SU-DHL-6 (cell line): ENCODE data around the gene PRR18.

ENCODE experiments used
- H2AFZ ChIP-seq: fragments of 200-600 bp; sonication (generic); 2 replicates; pipeline ENCODE4 v1.6.1; 2014; ENCODE audit warnings: low read depth, mild to moderate bottlenecking, moderate library complexity, mixed read lengths, antibody characterized with exemption, low read length; ENCODE audit not compliant: severe bottlenecking
- H3F3A ChIP-seq: fragments of 200-600 bp; shearing (Covaris generic); 2 replicates; pipeline ENCODE4 v1.6.0; 2016; ENCODE audit warnings: antibody characterized with exemption, mild to moderate bottlenecking; ENCODE audit not compliant: insufficient read depth
- H3K27ac ChIP-seq: fragments of 200-600 bp; sonication (generic); 2 replicates; pipeline ENCODE4 v1.5.1; 2016; ENCODE audit warnings: low read depth, mild to moderate bottlenecking, low read length, moderate library complexity, mixed read lengths
- H3K27me3 ChIP-seq: fragments of 200-600 bp; sonication (generic), shearing (Covaris generic); 2 replicates; pipeline ENCODE4 v1.6.0; 2014; ENCODE audit warnings: mild to moderate bottlenecking, low read length
- H3K36me3 ChIP-seq: fragments of 200-600 bp; sonication (generic); 2 replicates; pipeline ENCODE4 v1.6.1; 2014; ENCODE audit warnings: mild to moderate bottlenecking, low read length, mixed read lengths
- H3K4me2 ChIP-seq: fragments of 300-600, 200-600 bp; shearing (Covaris generic), sonication (generic); 2 replicates; pipeline ENCODE4 v1.6.0; 2014; ENCODE audit warnings: low read length, low read depth, mild to moderate bottlenecking; ENCODE audit not compliant: poor library complexity, severe bottlenecking
- H3K4me3 ChIP-seq: fragments of 200-600 bp; sonication (generic); 2 replicates; pipeline ENCODE4 v1.5.1; 2014; ENCODE audit warnings: antibody characterized with exemption, low read length, mild to moderate bottlenecking, mixed read lengths; ENCODE audit not compliant: insufficient read depth, poor library complexity, severe bottlenecking
- H3K79me2 ChIP-seq: fragments of 200-600 bp; sonication (generic); 2 replicates; pipeline ENCODE4 v1.6.1; 2014; ENCODE audit warnings: mild to moderate bottlenecking, low read length, moderate library complexity; ENCODE audit not compliant: insufficient read depth
- H3K9ac ChIP-seq: fragments of 200-600 bp; sonication (generic); 2 replicates; pipeline ENCODE4 v1.7.0; 2014; ENCODE audit warnings: mild to moderate bottlenecking, low read length
- H3K9me2 ChIP-seq: fragments of 200-600 bp; sonication (generic); replicated peaks from 2 replicates; pipeline ENCODE4 v1.6.1; 2014; ENCODE audit warnings: low read length; ENCODE audit not compliant: insufficient read depth
- H3K9me3 ChIP-seq: fragments of 200-600 bp; sonication (generic); 2 replicates; pipeline ENCODE4 v1.6.1; 2014; ENCODE audit warnings: low read length, mixed read lengths; ENCODE audit not compliant: insufficient read depth
- H4K20me1 ChIP-seq: fragments of 200-600 bp; sonication (generic); 2 replicates; pipeline ENCODE4 v1.6.1; 2014; ENCODE audit warnings: low read depth, mild to moderate bottlenecking, antibody characterized with exemption, low read length, moderate library complexity, mixed read lengths
- EZH2phosphoT487 ChIP-seq: fragments of 200-600 bp; sonication (generic), shearing (Covaris generic); conservative IDR thresholded peaks from 2 replicates; pipeline ENCODE4 v1.6.1; 2018; ENCODE audit warnings: mild to moderate bottlenecking, antibody characterized with exemption, low read length, moderate library complexity, mixed read lengths
- TF ChIP-seq, protein P1 (sequence below): fragments of 200-600 bp; sonication (generic); IDR thresholded peaks from one replicate; pipeline ENCODE4 v1.5.1; 2017; ENCODE audit warnings: antibody characterized with exemption, mild to moderate bottlenecking, low read length, moderate library complexity; ENCODE audit not compliant: insufficient read depth, poor library complexity, severe bottlenecking

PRR18 gene

DNA sequence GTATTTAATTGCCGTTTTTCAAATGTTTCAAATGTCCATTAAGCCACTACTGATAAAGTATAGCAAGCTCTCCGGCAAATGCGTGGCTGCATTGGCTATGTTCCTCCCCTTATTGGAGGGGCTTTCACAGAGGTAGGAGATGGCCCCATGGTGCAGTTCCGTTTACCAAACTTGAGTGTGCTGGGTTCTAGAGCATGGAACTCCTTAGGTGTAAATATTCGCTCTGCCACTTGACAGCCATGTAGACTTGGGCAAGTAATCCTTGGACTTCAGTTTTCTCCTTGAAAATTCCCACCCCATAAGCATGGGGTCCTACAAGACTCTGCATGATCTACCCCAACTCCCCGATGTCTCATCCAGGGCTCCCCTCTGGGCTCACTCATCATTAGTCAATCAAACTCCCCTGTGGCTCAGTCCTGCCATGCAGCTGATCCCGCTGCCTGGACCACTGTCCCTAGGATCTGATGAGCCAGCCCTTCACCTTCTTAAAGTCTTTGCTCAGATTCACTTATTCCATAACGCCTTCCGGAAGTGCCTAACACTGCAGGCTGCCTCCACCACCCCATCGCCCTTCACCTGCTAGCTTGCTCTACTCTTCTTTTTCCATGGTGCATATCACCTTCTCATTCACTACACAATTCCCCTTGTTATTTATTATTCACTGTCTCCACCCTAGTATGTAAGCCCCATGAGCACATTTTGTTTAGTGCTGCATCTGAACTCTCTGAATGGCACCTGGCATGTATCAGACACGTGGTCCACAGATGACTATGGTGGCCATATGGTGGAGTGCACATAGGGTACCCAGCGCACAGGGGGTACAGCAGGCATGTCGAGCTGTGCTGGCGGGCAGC lies 18.8 kb downstream of the PRR18 start:
- Histone ChIP-seq H3K27ac (no peak overlapping the region), H3K9me2 (no peaks in the 10 kb centered on the region), H3K4me3 (no peak overlapping the region), H2AFZ (no peak overlapping the region), H3F3A (no peaks in the 10 kb centered on the region), H3K9ac (no peak overlapping the region), H3K36me3 (no peaks in the 10 kb centered on the region), H3K79me2 (no peaks in the 10 kb centered on the region), H4K20me1 (no peaks in the 10 kb centered on the region), H3K4me2 (no peak overlapping the region), H3K27me3 (no peaks in the 10 kb centered on the region), H3K9me3 (no peaks in the 10 kb centered on the region)
- TF ChIP-seq, protein P1, sequence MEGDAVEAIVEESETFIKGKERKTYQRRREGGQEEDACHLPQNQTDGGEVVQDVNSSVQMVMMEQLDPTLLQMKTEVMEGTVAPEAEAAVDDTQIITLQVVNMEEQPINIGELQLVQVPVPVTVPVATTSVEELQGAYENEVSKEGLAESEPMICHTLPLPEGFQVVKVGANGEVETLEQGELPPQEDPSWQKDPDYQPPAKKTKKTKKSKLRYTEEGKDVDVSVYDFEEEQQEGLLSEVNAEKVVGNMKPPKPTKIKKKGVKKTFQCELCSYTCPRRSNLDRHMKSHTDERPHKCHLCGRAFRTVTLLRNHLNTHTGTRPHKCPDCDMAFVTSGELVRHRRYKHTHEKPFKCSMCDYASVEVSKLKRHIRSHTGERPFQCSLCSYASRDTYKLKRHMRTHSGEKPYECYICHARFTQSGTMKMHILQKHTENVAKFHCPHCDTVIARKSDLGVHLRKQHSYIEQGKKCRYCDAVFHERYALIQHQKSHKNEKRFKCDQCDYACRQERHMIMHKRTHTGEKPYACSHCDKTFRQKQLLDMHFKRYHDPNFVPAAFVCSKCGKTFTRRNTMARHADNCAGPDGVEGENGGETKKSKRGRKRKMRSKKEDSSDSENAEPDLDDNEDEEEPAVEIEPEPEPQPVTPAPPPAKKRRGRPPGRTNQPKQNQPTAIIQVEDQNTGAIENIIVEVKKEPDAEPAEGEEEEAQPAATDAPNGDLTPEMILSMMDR = no peak
- no peak for TF ChIP-seq EZH2phosphoT487

DNA sequence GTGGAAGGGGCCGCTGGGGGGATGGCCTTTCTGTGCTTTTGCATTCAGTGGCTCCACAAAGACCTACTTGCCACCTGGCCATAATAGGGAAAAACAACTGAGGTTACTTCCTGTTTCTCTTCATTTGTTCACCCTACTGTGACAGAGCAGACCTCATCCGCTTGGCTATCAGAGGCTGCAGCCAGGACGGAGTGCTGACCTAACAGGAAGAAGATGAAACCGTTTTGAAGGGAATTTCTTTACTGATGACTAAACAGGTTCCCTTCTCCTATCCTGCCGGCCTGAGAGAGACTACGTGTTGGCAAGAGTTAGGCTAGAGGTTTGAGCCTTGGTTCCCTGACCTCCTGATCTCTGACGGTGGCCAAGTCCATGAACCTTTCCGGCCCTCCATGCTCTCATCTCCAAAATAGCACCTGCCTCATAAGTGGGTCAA lies 21.3 kb downstream of the PRR18 start:
- no peaks in the 10 kb centered on the region for H3K79me2 ChIP-seq
- H3K4me2 ChIP-seq = peak overlapping the region; percentile 18
- H3K9me2 ChIP-seq = no peaks in the 10 kb centered on the region
- no peak overlapping the region for H3K27ac ChIP-seq
- no peaks in the 10 kb centered on the region for H4K20me1 ChIP-seq
- H3K36me3 ChIP-seq = no peaks in the 10 kb centered on the region
- no peaks in the 10 kb centered on the region for H3F3A ChIP-seq
- H3K27me3 ChIP-seq = no peaks in the 10 kb centered on the region
- no peaks in the 10 kb centered on the region for H3K9me3 ChIP-seq
- peak overlapping the region; percentile 28 for H2AFZ ChIP-seq
- H3K9ac ChIP-seq = no peak overlapping the region
- H3K4me3 ChIP-seq = no peak overlapping the region
- TF ChIP-seq, protein P1 = no peak
- TF ChIP-seq EZH2phosphoT487 = no peak

DNA sequence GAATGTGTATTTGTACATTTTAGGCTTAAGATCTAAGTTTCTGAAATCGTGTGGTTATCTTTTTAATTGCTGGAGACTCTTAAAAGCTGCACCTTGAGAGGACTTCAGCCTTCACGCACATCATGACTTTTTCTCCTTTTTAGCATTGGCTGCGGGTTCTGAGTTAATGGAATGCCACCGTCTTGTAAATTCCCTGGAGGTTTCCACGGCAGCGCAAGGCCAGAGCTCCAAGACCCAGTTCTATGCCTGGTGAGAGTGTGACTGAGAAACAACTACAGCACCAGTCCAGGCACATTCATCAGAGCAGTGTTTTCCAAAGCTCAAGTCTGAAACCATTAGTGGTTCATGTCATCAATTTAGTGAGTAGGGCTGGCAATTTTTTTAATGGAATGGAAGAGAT lies 23.0 kb downstream of the PRR18 start:
- H3K9me2 ChIP-seq = no peaks in the 10 kb centered on the region
- no peaks in the 10 kb centered on the region for H3K27me3 ChIP-seq
- no peak overlapping the region for H3K27ac ChIP-seq
- H3K36me3 ChIP-seq = no peaks in the 10 kb centered on the region
- no peak overlapping the region for H3K4me3 ChIP-seq
- no peak overlapping the region for H3K9ac ChIP-seq
- no peaks in the 10 kb centered on the region for H3F3A ChIP-seq
- TF ChIP-seq, protein P1 = no peak
- TF ChIP-seq EZH2phosphoT487 = no peak
- H2AFZ ChIP-seq = no peak overlapping the region
- no peaks in the 10 kb centered on the region for H4K20me1 ChIP-seq
- no peaks in the 10 kb centered on the region for H3K9me3 ChIP-seq
- H3K4me2 ChIP-seq = no peak overlapping the region
- no peaks in the 10 kb centered on the region for H3K79me2 ChIP-seq
